Liver (tissue), 9 donors: ENCODE data around the gene PFKP. TPM values are rescaled to one million over a fixed set of nuclear protein-coding genes. Genes with fewer than 3 reads are reported as not detected.

Source experiments
- DNase-seq: peaks from one replicate; pipeline ENCODE4 v3.0.0-alpha.2; 2017; ENCODE audit warnings: low spot score
- H3K27ac ChIP-seq, 2 donors: one replicate each; pipeline ENCODE4 v1.7.0; 2013; ENCODE audit warnings: inconsistent platforms in 2 of 2, low read length in 2 of 2, control low read depth in 1 of 2, low read depth in 1 of 2, mild to moderate bottlenecking in 1 of 2
- H3K27me3 ChIP-seq, 4 donors: one replicate each; pipeline versions ENCODE4 v1.6.1 to v1.7.0; 2013; ENCODE audit warnings: low read length in 3 of 4, inconsistent platforms in 1 of 4, mild to moderate bottlenecking in 1 of 4, moderate library complexity in 1 of 4; ENCODE audit not compliant: control insufficient read depth in 4 of 4, insufficient read depth in 4 of 4
- H3K36me3 ChIP-seq, 4 donors: one replicate each; pipeline versions ENCODE4 v1.6.1 to v1.7.0; 2013; ENCODE audit warnings: low read length in 3 of 4, mild to moderate bottlenecking in 3 of 4, low read depth in 1 of 4, moderate library complexity in 1 of 4; ENCODE audit not compliant: control insufficient read depth in 4 of 4, insufficient read depth in 3 of 4
- H3K4me1 ChIP-seq, 4 donors: one replicate each; pipeline versions ENCODE4 v1.6.1 to v1.7.0; 2013; ENCODE audit warnings: low read length in 3 of 4, mild to moderate bottlenecking in 3 of 4, moderate library complexity in 1 of 4; ENCODE audit not compliant: control insufficient read depth in 4 of 4, insufficient read depth in 4 of 4
- H3K4me3 ChIP-seq, 3 donors: one replicate each; pipeline versions ENCODE4 v1.6.1 to v1.7.0; 2013; ENCODE audit warnings: low read length in 3 of 3, control low read depth in 1 of 3, low read depth in 1 of 3, mild to moderate bottlenecking in 1 of 3
- H3K9ac ChIP-seq, 2 donors: one replicate each; pipeline ENCODE4 v1.7.0; 2013; ENCODE audit warnings: low read length in 2 of 2, mild to moderate bottlenecking in 2 of 2, moderate library complexity in 2 of 2, control low read depth in 1 of 2, low read depth in 1 of 2
- H3K9me3 ChIP-seq, 4 donors: one replicate each; pipeline versions ENCODE4 v1.6.1 to v1.7.0; 2013; ENCODE audit warnings: low read length in 3 of 4; ENCODE audit not compliant: control insufficient read depth in 4 of 4
- EGR1 ChIP-seq, 2 donors: IDR thresholded peaks; 2 replicates each; pipeline ENCODE4 v1.6.1; 2016 to 2018; ENCODE audit warnings: antibody characterized with exemption in 2 of 2, low read depth in 2 of 2
- FOXA2 ChIP-seq: IDR thresholded peaks from 2 replicates; pipeline ENCODE4 v1.6.1; 2016; ENCODE audit warnings: antibody characterized with exemption
- GABPA ChIP-seq, 2 donors: IDR thresholded peaks in 1 of 2; conservative IDR thresholded peaks in 1 of 2; 2 replicates each; pipeline ENCODE4 v1.6.1; 2016; ENCODE audit warnings: antibody characterized with exemption in 2 of 2, mild to moderate bottlenecking in 1 of 2, moderate library complexity in 1 of 2
- HNF4G ChIP-seq: IDR thresholded peaks from 2 replicates; pipeline ENCODE4 v1.6.1; 2016; ENCODE audit warnings: antibody characterized with exemption
- JUND ChIP-seq, 2 donors: IDR thresholded peaks; 2 replicates each; pipeline ENCODE4 v1.6.1; 2016; ENCODE audit warnings: antibody characterized with exemption in 2 of 2
- NR2F2 ChIP-seq: IDR thresholded peaks from 2 replicates; pipeline ENCODE4 v1.6.1; 2016; ENCODE audit warnings: antibody characterized with exemption
- RAD21 ChIP-seq, 2 donors: IDR thresholded peaks; 2 replicates each; pipeline ENCODE4 v1.6.1; 2016; ENCODE audit warnings: antibody characterized with exemption in 2 of 2, mild to moderate bottlenecking in 2 of 2
- RXRA ChIP-seq, 2 donors: IDR thresholded peaks; 2 replicates each; pipeline ENCODE4 v1.6.1; 2017 to 2018; ENCODE audit warnings: antibody characterized with exemption in 2 of 2, mild to moderate bottlenecking in 1 of 2
- SP1 ChIP-seq: IDR thresholded peaks from 2 replicates; pipeline ENCODE4 v1.6.1; 2018; ENCODE audit warnings: antibody characterized with exemption, mild to moderate bottlenecking
- TAF1 ChIP-seq: conservative IDR thresholded peaks from 2 replicates; pipeline ENCODE4 v1.6.1; 2016; ENCODE audit warnings: antibody characterized with exemption, mild to moderate bottlenecking
- WGBS: extraction: QIAGEN DNeasy Blood & Tissue Kit; methylation state at CpG from one replicate; pipeline ENCODE4 v1.1.7; 2013; 5-methylcytosine and 5-hydroxymethylcytosine counted together
- polyA plus RNA-seq, 2 donors: library from polyadenylated mRNA; stranded (reverse) in 1 of 2; unstranded in 1 of 2; fragments of 200-250 nt in 1 of 2; fragments of >200 nt in 1 of 2; fragmentation: Nextera tagmentation in 1 of 2; extraction: Ambion mirVana in 1 of 2; gene quantifications; one replicate each; pipeline versions ENCODE4 v1.2.1 to v1.2.3, GENCODE V29; 2013 to 2015
- total RNA-seq, 2 donors: library from RNA; depleted of rRNA; stranded (reverse); fragments of >200 nt; gene quantifications; one replicate each; pipeline ENCODE4 v1.2.3, GENCODE V29; 2014
- TF ChIP-seq, protein P1 (sequence below): fragments of 150-350 bp; IDR thresholded peaks from 2 replicates; pipeline ENCODE4 v1.5.1; 2017; ENCODE audit warnings: improper control_type of control experiment, low read depth, low read length; ENCODE audit not compliant: missing input control
- TF ChIP-seq, protein P2 (sequence below): IDR thresholded peaks from 2 replicates; pipeline ENCODE4 v1.6.1; 2016; ENCODE audit warnings: antibody characterized with exemption
- TF ChIP-seq, protein P3 (sequence below): IDR thresholded peaks from 2 replicates; pipeline ENCODE4 v1.6.1; 2016; ENCODE audit warnings: antibody characterized with exemption
- donor health status: healthy.
- donor health status: healthy.
- donor health status: healthy.
- donor health status: healthy.
- donor health status: healthy.

The PFKP gene
- total and polyA plus RNA-seq, 4 donors = 1.1 to 5.0 (median 2.8) TPM

DNA sequence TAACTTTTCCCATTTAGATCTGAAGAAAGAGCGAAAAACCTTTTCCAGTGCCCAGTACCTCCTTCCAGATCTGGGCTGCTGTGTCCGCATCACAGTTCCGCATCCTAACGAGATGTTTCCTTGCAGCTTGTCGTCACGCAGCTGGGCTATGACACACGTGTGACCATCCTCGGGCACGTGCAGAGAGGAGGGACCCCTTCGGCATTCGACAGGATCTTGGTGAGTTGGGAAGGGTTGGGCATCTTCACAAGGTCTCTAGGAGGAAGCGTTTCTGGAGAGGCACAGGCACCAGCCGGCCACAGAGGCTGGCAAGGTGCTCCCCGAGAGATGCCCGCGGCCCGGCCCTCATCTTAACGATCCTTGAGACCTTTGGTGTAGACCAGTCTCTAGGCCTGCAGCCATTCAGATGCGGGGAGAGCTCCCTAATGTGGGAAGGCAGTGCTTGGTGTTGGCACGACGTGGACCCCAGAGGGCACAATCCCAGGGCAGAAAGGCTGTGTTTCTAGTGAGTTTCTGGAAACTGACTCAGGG, 41.3 kb downstream of the PFKP start:
- no peak for DNase-seq
- Histone ChIP-seq H3K4me3 (no peak overlapping the region), H3K4me1 (peaks cover 0 to 14% (median 7%) of the 10 kb centered on the region in 4 donors), H3K9ac (no peak overlapping the region), H3K9me3 (no peaks in the 10 kb centered on the region), H3K27me3 (no peaks in the 10 kb centered on the region), H3K27ac (no peak overlapping the region), H3K36me3 (peaks cover 0 to 2% (median 0%) of the 10 kb centered on the region in 4 donors)
- no peak for TF ChIP-seq NR2F2
- no peak for TF ChIP-seq JUND (IDR thresholded peaks at IDR 0.05)
- TF ChIP-seq EGR1 (IDR thresholded peaks at IDR 0.05; ENCODE audit: low read depth in 2 of 2) = no peak
- TF ChIP-seq RAD21 (IDR thresholded peaks at IDR 0.05) = no peak
- no peak for TF ChIP-seq FOXA2
- no peak for TF ChIP-seq SP1
- TF ChIP-seq GABPA (IDR thresholded peaks at IDR 0.05 in 1 of 2, conservative IDR thresholded peaks at IDR 0.05 in 1 of 2) = no peak
- TF ChIP-seq, protein P1, sequence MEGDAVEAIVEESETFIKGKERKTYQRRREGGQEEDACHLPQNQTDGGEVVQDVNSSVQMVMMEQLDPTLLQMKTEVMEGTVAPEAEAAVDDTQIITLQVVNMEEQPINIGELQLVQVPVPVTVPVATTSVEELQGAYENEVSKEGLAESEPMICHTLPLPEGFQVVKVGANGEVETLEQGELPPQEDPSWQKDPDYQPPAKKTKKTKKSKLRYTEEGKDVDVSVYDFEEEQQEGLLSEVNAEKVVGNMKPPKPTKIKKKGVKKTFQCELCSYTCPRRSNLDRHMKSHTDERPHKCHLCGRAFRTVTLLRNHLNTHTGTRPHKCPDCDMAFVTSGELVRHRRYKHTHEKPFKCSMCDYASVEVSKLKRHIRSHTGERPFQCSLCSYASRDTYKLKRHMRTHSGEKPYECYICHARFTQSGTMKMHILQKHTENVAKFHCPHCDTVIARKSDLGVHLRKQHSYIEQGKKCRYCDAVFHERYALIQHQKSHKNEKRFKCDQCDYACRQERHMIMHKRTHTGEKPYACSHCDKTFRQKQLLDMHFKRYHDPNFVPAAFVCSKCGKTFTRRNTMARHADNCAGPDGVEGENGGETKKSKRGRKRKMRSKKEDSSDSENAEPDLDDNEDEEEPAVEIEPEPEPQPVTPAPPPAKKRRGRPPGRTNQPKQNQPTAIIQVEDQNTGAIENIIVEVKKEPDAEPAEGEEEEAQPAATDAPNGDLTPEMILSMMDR = no peak
- TF ChIP-seq TAF1 = no peak
- TF ChIP-seq, protein P2, sequence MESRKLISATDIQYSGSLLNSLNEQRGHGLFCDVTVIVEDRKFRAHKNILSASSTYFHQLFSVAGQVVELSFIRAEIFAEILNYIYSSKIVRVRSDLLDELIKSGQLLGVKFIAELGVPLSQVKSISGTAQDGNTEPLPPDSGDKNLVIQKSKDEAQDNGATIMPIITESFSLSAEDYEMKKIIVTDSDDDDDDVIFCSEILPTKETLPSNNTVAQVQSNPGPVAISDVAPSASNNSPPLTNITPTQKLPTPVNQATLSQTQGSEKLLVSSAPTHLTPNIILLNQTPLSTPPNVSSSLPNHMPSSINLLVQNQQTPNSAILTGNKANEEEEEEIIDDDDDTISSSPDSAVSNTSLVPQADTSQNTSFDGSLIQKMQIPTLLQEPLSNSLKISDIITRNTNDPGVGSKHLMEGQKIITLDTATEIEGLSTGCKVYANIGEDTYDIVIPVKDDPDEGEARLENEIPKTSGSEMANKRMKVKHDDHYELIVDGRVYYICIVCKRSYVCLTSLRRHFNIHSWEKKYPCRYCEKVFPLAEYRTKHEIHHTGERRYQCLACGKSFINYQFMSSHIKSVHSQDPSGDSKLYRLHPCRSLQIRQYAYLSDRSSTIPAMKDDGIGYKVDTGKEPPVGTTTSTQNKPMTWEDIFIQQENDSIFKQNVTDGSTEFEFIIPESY = no peak
- WGBS = 89% methylated on average over 21 of the region's 21 CpGs

DNA sequence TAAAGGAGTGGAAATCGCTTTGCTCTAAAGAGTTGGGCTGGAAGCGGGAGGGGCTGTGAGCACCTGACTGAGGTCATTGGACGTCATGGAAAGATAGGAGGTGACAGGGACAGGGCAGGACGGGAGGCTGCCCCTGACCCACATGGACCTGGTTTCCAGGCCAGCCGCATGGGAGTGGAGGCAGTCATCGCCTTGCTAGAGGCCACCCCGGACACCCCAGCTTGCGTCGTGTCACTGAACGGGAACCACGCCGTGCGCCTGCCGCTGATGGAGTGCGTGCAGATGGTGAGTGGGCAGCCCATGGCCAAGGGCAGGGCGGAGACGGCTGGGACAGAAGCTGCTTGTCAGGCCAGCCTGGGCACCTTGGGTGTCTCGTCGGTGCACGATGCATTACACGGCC, 41.8 kb downstream of the PFKP start:
- no peak overlapping the region for H3K27ac ChIP-seq
- no peak for DNase-seq
- no peak for TF ChIP-seq FOXA2
- TF ChIP-seq TAF1 = no peak
- TF ChIP-seq, protein P3, sequence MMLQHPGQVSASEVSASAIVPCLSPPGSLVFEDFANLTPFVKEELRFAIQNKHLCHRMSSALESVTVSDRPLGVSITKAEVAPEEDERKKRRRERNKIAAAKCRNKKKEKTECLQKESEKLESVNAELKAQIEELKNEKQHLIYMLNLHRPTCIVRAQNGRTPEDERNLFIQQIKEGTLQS = no peak
- no peak for TF ChIP-seq NR2F2
- no peak for TF ChIP-seq RXRA (IDR thresholded peaks at IDR 0.05)
- no peak for TF ChIP-seq GABPA (IDR thresholded peaks at IDR 0.05 in 1 of 2, conservative IDR thresholded peaks at IDR 0.05 in 1 of 2)
- TF ChIP-seq RAD21 (IDR thresholded peaks at IDR 0.05) = no peak
- H3K4me3 ChIP-seq = no peak overlapping the region
- no peak overlapping the region for H3K9ac ChIP-seq
- H3K36me3 ChIP-seq = peaks cover 0 to 2% (median 0%) of the 10 kb centered on the region in 4 donors
- no peaks in the 10 kb centered on the region for H3K27me3 ChIP-seq
- H3K9me3 ChIP-seq = no peaks in the 10 kb centered on the region
- WGBS = 93% methylated on average over 21 of the region's 21 CpGs
- H3K4me1 ChIP-seq = peaks cover 0 to 12% (median 6%) of the 10 kb centered on the region in 4 donors

DNA sequence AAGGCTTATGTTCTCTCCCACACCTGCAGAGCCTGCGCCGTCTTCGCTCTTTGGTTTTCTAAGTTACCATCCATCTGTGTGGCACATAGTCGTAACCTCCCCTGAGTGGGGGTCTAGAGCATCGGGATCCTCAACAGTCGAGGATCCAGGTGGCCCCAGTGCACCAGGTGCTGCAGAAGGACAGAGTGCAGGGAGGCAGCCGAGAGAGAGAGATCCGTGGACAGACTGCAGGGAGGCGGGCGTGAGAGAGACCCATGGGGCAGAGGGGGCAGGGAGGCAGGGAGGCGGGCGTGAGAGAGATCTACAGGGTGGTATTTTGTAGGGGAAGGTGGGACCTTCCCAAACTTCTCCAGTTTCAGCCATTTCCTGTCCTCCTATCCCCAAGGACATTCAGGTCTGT, 42.3 kb downstream of the PFKP start:
- TF ChIP-seq, protein P1 = no peak
- no peak for TF ChIP-seq HNF4G
- TF ChIP-seq RAD21 (IDR thresholded peaks at IDR 0.05) = no peak
- Histone ChIP-seq H3K9ac (no peak overlapping the region), H3K9me3 (no peaks in the 10 kb centered on the region), H3K4me1 (peaks cover 0 to 12% (median 6%) of the 10 kb centered on the region in 4 donors), H3K4me3 (no peak overlapping the region), H3K27me3 (no peaks in the 10 kb centered on the region), H3K36me3 (peaks cover 0 to 2% (median 0%) of the 10 kb centered on the region in 4 donors), H3K27ac (no peak overlapping the region)
- WGBS = 91% methylated on average over 12 of the region's 12 CpGs
- DNase-seq = no peak
